Brain microvascular endothelial cell (primary cell): Measurements from ENCODE around the gene PRKCH.
"Not testable (repeated sequence)": the region's sequence is repeated elsewhere in the genome, so short reads cannot be mapped to it uniquely, and the experiment has no call there.

ENCODE experiments used
- DNase-seq: peaks from one replicate; pipeline ENCODE4 v3.0.0-alpha.2; 2020
- H3K27ac ChIP-seq: fragments of 250-450 bp; sonication (Bioruptor Pico); 2 replicates; pipeline ENCODE4 v1.5.1; 2020; ENCODE audit warnings: mild to moderate bottlenecking, moderate library complexity
- H3K27me3 ChIP-seq: fragments of 250-450 bp; sonication (Bioruptor Pico); replicated peaks from 2 replicates; pipeline ENCODE4 v1.5.1; 2020; ENCODE audit warnings: mild to moderate bottlenecking
- H3K36me3 ChIP-seq: fragments of 250-450 bp; sonication (Bioruptor Pico); replicated peaks from 2 replicates; pipeline ENCODE4 v1.5.1; 2020; ENCODE audit warnings: mild to moderate bottlenecking
- H3K4me3 ChIP-seq: 2 replicates; pipeline ENCODE4 v1.5.1; 2011; ENCODE audit warnings: low read depth, mild to moderate bottlenecking, control low read depth, low read length, moderate library complexity
- in situ Hi-C: cut with HindIII; loops from 2 replicates; pipeline ENCODE4 v1.10.0; 2017; ENCODE audit warnings: low sequenced_read_pairs, low pct_ligation_motif_present
- TF ChIP-seq, protein P1 (sequence below): IDR thresholded peaks from 2 replicates; pipeline ENCODE4 v1.5.1; 2011; ENCODE audit warnings: low read depth, mild to moderate bottlenecking, moderate library complexity, low read length, control low read depth, inconsistent platforms; ENCODE audit errors: missing control alignments

The PRKCH gene

DNA sequence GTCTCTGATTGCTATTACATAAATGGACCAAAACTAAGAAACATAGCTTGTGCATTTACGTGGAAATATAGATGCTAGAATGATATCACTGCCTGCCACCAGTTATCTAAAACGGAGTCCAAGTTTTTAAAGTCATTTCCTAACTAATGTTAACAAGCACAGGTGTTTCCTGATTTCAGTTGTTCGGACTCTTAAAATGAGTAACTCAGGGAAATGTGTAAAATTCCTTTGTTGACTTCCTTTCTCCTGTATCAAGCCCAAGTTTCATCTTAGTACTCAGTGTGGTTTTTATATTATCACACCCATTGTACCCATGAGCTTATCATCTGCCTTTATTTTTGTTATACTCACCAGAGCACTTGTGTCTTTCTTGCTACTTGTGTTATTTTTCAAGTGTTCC is 13.2 kb upstream of the PRKCH start:
- TF ChIP-seq, protein P1, sequence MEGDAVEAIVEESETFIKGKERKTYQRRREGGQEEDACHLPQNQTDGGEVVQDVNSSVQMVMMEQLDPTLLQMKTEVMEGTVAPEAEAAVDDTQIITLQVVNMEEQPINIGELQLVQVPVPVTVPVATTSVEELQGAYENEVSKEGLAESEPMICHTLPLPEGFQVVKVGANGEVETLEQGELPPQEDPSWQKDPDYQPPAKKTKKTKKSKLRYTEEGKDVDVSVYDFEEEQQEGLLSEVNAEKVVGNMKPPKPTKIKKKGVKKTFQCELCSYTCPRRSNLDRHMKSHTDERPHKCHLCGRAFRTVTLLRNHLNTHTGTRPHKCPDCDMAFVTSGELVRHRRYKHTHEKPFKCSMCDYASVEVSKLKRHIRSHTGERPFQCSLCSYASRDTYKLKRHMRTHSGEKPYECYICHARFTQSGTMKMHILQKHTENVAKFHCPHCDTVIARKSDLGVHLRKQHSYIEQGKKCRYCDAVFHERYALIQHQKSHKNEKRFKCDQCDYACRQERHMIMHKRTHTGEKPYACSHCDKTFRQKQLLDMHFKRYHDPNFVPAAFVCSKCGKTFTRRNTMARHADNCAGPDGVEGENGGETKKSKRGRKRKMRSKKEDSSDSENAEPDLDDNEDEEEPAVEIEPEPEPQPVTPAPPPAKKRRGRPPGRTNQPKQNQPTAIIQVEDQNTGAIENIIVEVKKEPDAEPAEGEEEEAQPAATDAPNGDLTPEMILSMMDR: no peak
- no peaks in the 10 kb centered on the region for H3K36me3 ChIP-seq
- DNase-seq: no peak
- H3K27ac ChIP-seq: no peak overlapping the region
- in situ Hi-C loops: no loop called here
- H3K4me3 ChIP-seq: no peak overlapping the region
- no peaks in the 10 kb centered on the region for H3K27me3 ChIP-seq

DNA sequence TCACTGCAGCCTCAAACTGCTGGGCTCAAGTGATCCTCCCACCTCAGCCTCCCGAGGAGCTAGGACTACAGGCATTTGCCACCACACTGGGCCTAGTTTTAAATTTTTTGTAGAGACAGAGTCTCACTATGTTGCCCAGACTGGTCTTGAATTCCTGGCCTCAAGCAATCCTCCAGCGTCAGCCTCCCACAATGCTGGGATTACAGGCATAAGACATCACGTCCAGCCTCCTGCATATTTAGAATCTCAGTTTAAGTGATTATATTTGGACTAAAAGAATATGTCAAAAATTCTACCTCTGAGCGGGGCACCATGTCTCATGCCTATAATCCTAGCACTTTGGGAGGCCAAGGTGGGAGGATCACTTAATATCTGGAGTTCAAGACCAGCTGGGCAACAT is 12.7 kb upstream of the PRKCH start:
- in situ Hi-C loops, DNase-seq, H3K4me3 ChIP-seq: not testable (repeated sequence)

DNA sequence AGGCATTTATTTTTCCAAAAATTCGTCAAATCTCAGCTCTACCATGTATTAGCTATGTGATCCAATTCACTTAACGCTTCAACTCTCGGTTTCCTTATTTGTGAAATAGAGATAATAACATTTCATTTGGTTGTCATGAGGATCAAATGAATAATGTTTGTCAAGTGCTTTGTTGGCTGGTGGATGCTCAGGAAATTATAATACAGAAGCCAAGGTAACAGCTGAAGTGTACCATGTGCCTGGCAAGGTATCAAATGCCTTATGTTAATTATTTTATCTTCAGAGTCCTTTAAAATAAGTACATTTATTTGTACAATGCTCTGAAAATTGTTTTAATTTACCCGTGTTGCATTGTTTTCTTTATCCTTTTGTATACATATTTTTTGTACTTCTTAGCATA is 6.1 kb upstream of the PRKCH start:
- TF ChIP-seq, protein P1: no peak
- H3K36me3 ChIP-seq: no peaks in the 10 kb centered on the region
- in situ Hi-C loops: no loop called here
- DNase-seq: no peak
- H3K4me3 ChIP-seq: no peak overlapping the region
- H3K27ac ChIP-seq: no peak overlapping the region
- no peaks in the 10 kb centered on the region for H3K27me3 ChIP-seq

More for the DNA sequence above, 12.7 kb upstream of the PRKCH start:
- not testable (repeated sequence) for H3K27me3 ChIP-seq, H3K36me3 ChIP-seq, H3K27ac ChIP-seq

DNA sequence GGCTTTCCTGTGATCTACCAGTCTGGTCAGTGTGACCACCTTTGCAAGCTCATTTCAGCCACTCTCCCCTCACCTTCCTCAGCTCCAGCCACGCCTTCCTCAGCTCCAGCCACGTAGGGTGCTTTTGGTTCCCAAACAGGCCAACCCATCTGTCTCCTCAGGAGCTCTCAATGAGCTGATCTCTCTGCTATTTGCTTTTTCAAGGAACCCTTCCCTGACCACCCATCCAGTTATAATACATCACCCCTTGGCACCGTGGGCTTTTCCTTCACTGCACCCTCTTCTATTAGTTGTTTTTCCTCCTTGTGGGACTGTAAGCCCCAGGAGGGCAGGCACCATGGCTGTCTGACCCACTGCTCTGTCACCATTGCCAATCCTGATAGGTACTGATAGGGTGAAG is 2.3 kb upstream of the PRKCH start:
- in situ Hi-C loops: no loop called here
- Histone ChIP-seq H3K4me3 (no peak overlapping the region), H3K27me3 (no peaks in the 10 kb centered on the region), H3K36me3 (no peaks in the 10 kb centered on the region), H3K27ac (no peak overlapping the region)
- TF ChIP-seq, protein P1: no peak
- DNase-seq: no peak

DNA sequence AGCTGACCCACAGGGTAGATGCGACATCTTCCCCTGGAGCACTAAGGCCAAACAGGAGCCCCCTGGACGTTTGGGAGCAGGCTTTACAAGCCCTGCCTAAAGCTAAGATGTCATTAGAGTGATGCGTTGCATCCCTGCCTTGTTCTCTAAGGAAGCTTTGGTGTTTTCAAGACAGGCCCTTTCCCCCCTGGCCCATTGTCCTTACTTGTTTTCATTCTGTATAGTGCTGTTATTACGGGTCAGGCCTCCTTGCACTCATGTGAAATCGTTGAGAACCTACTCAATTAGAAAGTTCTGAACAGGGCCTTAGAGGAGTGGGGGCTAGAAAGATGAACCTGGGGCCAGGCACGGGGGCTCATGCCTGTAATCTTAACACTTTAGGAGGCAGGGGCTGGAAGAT is 1.7 kb upstream of the PRKCH start:
- in situ Hi-C loops: no loop called here
- H3K27ac ChIP-seq: no peak overlapping the region
- no peaks in the 10 kb centered on the region for H3K27me3 ChIP-seq
- TF ChIP-seq, protein P1: no peak
- no peaks in the 10 kb centered on the region for H3K36me3 ChIP-seq
- no peak overlapping the region for H3K4me3 ChIP-seq
- no peak for DNase-seq

DNA sequence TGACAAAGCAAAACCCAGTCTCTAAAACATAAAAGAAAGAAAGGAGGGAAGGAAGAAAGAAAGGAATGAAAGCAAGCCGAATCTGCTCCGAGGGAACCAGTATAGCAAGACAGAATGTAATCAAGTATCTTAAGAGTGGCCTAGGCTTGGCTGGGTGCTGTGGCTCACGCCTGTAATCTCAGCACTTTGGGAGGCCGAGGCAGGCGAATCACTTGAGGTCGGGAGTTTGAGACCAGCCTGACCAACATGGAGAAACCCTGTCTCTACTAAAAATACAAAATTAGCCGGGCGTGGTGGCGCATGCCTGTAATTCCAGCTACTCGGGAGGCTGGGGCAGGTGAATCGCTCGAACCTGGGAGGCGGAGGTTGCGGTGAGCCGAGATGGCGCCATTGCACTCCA is 1.2 kb upstream of the PRKCH start:
- in situ Hi-C loops, H3K27me3 ChIP-seq, H3K4me3 ChIP-seq: not testable (repeated sequence)

DNA sequence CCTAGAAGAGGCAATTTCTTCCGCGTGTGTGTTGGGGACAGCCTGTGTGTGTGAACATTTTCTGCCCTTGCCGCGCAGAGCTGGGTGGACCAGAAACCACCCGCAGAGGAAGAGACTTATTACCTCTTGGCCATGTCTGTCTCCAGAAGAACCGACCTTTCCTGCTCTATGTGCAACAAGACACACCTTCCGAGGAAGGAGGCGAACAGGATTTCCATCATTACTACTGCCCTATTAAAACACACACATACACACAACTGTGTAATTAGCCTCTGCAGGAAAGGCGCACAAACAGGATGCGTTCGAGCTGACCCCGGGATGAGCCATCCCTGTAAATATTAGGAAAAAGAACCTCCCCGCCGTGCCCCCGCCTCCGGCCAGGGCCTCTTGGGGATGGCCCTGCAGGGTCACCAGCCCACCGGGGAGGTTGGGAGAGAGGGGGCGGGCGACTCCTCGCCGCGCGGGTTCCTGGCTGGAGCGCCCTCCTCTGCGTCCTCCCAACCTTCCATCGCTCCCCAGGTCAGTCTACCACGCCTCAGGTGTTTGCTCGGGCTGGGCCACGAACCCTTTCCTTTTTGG is 484 bp upstream of the PRKCH start:
- Histone ChIP-seq H3K27ac (no peak overlapping the region), H3K36me3 (no peaks in the 10 kb centered on the region), H3K4me3 (peak overlapping the region; percentile 56), H3K27me3 (no peaks in the 10 kb centered on the region)
- no peak for DNase-seq
- in situ Hi-C loops: no loop called here
- TF ChIP-seq, protein P1: no peak

More for the DNA sequence above, 1.2 kb upstream of the PRKCH start:
- not testable (repeated sequence) for H3K27ac ChIP-seq, H3K36me3 ChIP-seq, DNase-seq
